ENCODE results near the gene PHEX. TPM values are rescaled to one million over a fixed set of nuclear protein-coding genes. Genes with fewer than 3 reads are reported as not detected.

PHEX gene
- total RNA-seq, 1 experiment from 2014 or later = 0.04 TPM

- Mint-ChIP-seq H3K27me3 (ENCODE audit: low read depth) (no peaks in the 10 kb centered on the region; the same call in 1 of the 2 replicates), H3K36me3 (no peaks in the 10 kb centered on the region), H3K4me1 (peaks cover 10% of the 10 kb centered on the region)
Observed at GRCh38 chrX:22095856-22096255, 63.7 kb downstream of the PHEX start.

GRCh38 chrX:22097012-22097694 lies 65.0 kb downstream of the PHEX start:
- ATAC-seq = no peak
- no peak for DNase-seq (ENCODE audit: low spot score)
- TF ChIP-seq STAT6 (CRISPR knock-in tag; conservative IDR thresholded peaks at IDR 0.05; ENCODE audit: low read depth) (no peak), TCF7 (CRISPR knock-in tag; IDR thresholded peaks at IDR 0.05; ENCODE audit: low read depth) (no peak), ATF2 (CRISPR knock-in tag; IDR thresholded peaks at IDR 0.05; ENCODE audit: borderline replicate concordance, low read depth) (no peak), SMAD4 (CRISPR knock-in tag; IDR thresholded peaks at IDR 0.05) (no peak), HMGA2 (CRISPR knock-in tag; IDR thresholded peaks at IDR 0.05) (no peak), ZNF671 (CRISPR knock-in tag; IDR thresholded peaks at IDR 0.05) (no peak), KAT7 (CRISPR knock-in tag; IDR thresholded peaks at IDR 0.05; ENCODE audit: borderline replicate concordance) (no peak)
- H3K27me3 Mint-ChIP-seq (ENCODE audit: low read depth) = no peaks in the 10 kb centered on the region; the same call in 1 of the 2 replicates
- POLR2A ChIA-PET = no interaction called here
- H3K27ac Mint-ChIP-seq = no peak overlapping the region
- no peaks in the 10 kb centered on the region for H3K9me3 Mint-ChIP-seq
- CTCF ChIA-PET = interaction anchor here (0.7 kb wide), 1 partner anchor 722 kb away, joined by 3 read pairs; no protein-coding TSS in a partner anchor
- H3K4me1 Mint-ChIP-seq = peaks cover 10% of the 10 kb centered on the region
- no peaks in the 10 kb centered on the region for H3K36me3 Mint-ChIP-seq
- H3K4me3 Mint-ChIP-seq = no peak overlapping the region

More at GRCh38 chrX:22095856-22096255, 63.7 kb downstream of the PHEX start:
- CTCF ChIA-PET = interaction anchor here (1.2 kb wide), 1 partner anchor 14 kb away, joined by 6 read pairs; no protein-coding TSS in a partner anchor
- POLR2A ChIA-PET = no interaction called here
- no peak overlapping the region for H3K27ac Mint-ChIP-seq
- no peak for TF ChIP-seq HMGA2 (CRISPR knock-in tag; IDR thresholded peaks at IDR 0.05)
- TF ChIP-seq NR3C1 (CRISPR knock-in tag; conservative IDR thresholded peaks at IDR 0.05; ENCODE audit: low read depth) = no peak
- TF ChIP-seq ZMAT4 (CRISPR knock-in tag; IDR thresholded peaks at IDR 0.05) = no peak
- TF ChIP-seq NFE2L1 (CRISPR knock-in tag; IDR thresholded peaks at IDR 0.05) = no peak
- TF ChIP-seq NFATC4 (CRISPR knock-in tag; IDR thresholded peaks at IDR 0.05) = no peak
- TF ChIP-seq SP1 (CRISPR knock-in tag; conservative IDR thresholded peaks at IDR 0.05) = no peak
- TF ChIP-seq ZNF121 (CRISPR knock-in tag; IDR thresholded peaks at IDR 0.05) = no peak
- TF ChIP-seq CREB1 (CRISPR knock-in tag; IDR thresholded peaks at IDR 0.05) = no peak
- TF ChIP-seq FOXP4 (CRISPR knock-in tag; IDR thresholded peaks at IDR 0.05) = no peak
- TF ChIP-seq JAZF1 (CRISPR knock-in tag; IDR thresholded peaks at IDR 0.05) = no peak
- TF ChIP-seq RORB (CRISPR knock-in tag; IDR thresholded peaks at IDR 0.05) = no peak
- TF ChIP-seq USF1 (CRISPR knock-in tag; IDR thresholded peaks at IDR 0.05) = no peak
- TF ChIP-seq ZNF396 (CRISPR knock-in tag; IDR thresholded peaks at IDR 0.05; ENCODE audit: borderline replicate concordance) = no peak
- no peak for TF ChIP-seq ZNF281 (CRISPR knock-in tag; IDR thresholded peaks at IDR 0.05)
- no peak for TF ChIP-seq GABPB1 (CRISPR knock-in tag; IDR thresholded peaks at IDR 0.05)
- TF ChIP-seq RELA (CRISPR knock-in tag; IDR thresholded peaks at IDR 0.05; ENCODE audit: borderline replicate concordance) = no peak
- no peak for TF ChIP-seq TEAD4 (CRISPR knock-in tag; IDR thresholded peaks at IDR 0.05)
- TF ChIP-seq FOXP1 (CRISPR knock-in tag; IDR thresholded peaks at IDR 0.05; ENCODE audit: borderline replicate concordance) = no peak
- DNase-seq (ENCODE audit: low spot score) (no peak), ATAC-seq (no peak)
- no peak overlapping the region for H3K4me3 Mint-ChIP-seq
- H3K9me3 Mint-ChIP-seq = no peaks in the 10 kb centered on the region
